Progenitor cell of endocrine pancreas (in vitro differentiated cells): ENCODE measurements around the gene HS3ST3A1. TPM values are rescaled to one million over a fixed set of nuclear protein-coding genes. Genes with fewer than 3 reads are reported as not detected.

Source experiments
- DNase-seq: peaks from one replicate; pipeline ENCODE4 v3.0.0; 2021; ENCODE audit warnings: low spot score; ENCODE audit not compliant: unreplicated experiment
- H3K27ac Mint-ChIP-seq: 2 replicates; pipeline ENCODE4 v1.8.0; 2021; ENCODE audit warnings: mild to moderate bottlenecking, moderate library complexity, mixed read lengths
- H3K27me3 Mint-ChIP-seq: 2 replicates; pipeline ENCODE4 v1.8.0; 2021; ENCODE audit warnings: mixed read lengths
- H3K36me3 Mint-ChIP-seq: 2 replicates; pipeline ENCODE4 v1.8.0; 2022; ENCODE audit warnings: mixed read lengths; ENCODE audit not compliant: insufficient read depth
- H3K4me1 Mint-ChIP-seq: 2 replicates; pipeline ENCODE4 v1.8.0; 2021; ENCODE audit warnings: low read depth, mixed read lengths
- H3K4me3 Mint-ChIP-seq: 2 replicates; pipeline ENCODE4 v1.8.0; 2021; ENCODE audit warnings: low read depth, mild to moderate bottlenecking, moderate library complexity, mixed read lengths
- H3K9me3 Mint-ChIP-seq: 2 replicates; pipeline ENCODE4 v1.8.0; 2021; ENCODE audit warnings: low read depth, mixed read lengths
- CTCF ChIP-seq: fragments of 200-600 bp; sonication (generic); IDR thresholded peaks from one replicate; pipeline ENCODE4 v1.5.0; 2021; ENCODE audit warnings: antibody characterized with exemption, mild to moderate bottlenecking; ENCODE audit not compliant: unreplicated experiment
- total RNA-seq: library from RNA; stranded (reverse); gene quantifications from 2 replicates; pipeline ENCODE4 v1.2.1, GENCODE V29; 2021

The HS3ST3A1 gene
- total RNA-seq, 1 donor from 2014 or later = 8.8 TPM

GRCh38 chr17:13599168-13599577 lies 2.6 kb downstream of the HS3ST3A1 start:
- H3K4me3 Mint-ChIP-seq = peak overlapping the region; percentile 77
- no peaks in the 10 kb centered on the region for H3K36me3 Mint-ChIP-seq
- H3K27ac Mint-ChIP-seq = peak overlapping the region; percentile 95
- TF ChIP-seq CTCF = no peak
- peaks cover 4% of the 10 kb centered on the region for H3K27me3 Mint-ChIP-seq
- H3K4me1 Mint-ChIP-seq = peaks cover 36% of the 10 kb centered on the region
- no peak for DNase-seq
- H3K9me3 Mint-ChIP-seq = no peaks in the 10 kb centered on the region

DNA sequence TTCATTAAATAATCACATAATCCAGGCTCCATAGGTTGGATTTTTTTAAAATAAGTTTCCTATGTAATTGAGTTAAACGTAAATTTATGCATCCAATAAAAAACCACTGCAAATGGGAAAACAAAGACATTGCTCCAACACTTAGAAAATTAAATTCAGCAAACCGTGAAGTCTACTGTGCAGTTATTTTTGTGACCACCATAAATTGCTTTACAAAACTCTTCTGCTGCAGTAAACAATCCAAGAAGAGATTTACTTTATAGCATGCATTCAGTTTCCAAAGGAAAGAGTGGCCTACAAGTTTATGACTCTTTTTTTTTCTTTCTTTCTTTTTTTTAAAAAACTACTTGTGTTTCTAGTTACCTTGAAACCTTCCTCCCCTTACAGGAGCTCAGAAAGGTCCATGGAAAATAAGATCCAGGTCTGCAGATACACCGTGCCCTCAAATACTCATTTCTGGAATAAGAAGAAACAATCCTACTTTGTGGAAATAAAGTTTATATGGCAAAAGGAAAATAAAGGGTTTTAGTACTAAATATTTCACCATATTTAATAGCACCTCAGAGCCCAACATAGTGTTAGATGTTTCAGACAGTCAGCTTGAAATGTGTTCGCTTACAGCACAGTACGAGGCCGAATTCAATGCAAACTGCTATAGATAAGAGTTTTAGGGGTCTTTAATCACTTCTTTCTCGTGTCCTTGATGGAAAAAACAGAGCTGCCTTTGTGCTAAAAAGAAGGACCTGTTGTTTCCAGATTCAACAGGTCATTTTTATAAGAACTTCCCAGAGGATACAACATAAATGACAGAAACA lies 3.2 kb downstream of the HS3ST3A1 start:
- Mint-ChIP-seq H3K27ac (peak overlapping the region; percentile 95), H3K4me1 (peaks cover 40% of the 10 kb centered on the region), H3K27me3 (peaks cover 4% of the 10 kb centered on the region), H3K4me3 (peak overlapping the region; percentile 77), H3K9me3 (no peaks in the 10 kb centered on the region), H3K36me3 (no peaks in the 10 kb centered on the region)
- no peak for TF ChIP-seq CTCF
- DNase-seq = no peak

DNA sequence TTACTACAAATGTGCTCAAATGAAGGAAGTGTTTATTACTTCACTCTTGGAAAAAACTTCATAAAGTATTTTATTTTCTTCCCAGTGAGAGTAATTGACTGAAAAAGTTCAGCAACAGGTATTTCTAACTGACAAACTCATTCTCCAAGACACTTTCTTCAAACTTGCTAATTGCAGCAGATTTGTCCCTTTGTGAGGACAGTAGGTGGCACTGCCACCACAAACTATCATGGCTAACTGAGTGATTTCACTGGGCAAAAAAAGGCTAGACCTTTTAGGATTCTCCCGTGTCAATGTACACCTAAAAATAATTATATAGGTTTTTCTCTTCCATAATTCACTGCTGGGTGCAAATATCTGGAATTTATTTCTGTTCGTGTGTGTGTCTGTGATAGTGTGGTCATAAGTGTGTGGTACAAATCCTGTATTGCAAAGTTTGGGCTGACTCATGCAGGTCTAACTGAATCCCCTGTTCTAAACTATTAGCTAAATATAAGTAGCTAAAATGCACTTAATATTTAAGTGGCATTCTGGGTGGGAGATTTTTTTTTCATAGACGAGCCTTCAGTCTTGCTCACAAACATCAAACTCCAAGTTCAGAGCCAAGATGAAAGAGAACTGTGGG lies 3.9 kb downstream of the HS3ST3A1 start:
- no peaks in the 10 kb centered on the region for H3K9me3 Mint-ChIP-seq
- TF ChIP-seq CTCF = peak; percentile 70
- peaks cover 45% of the 10 kb centered on the region for H3K4me1 Mint-ChIP-seq
- peaks cover 5% of the 10 kb centered on the region for H3K27me3 Mint-ChIP-seq
- no peak overlapping the region for H3K27ac Mint-ChIP-seq
- H3K36me3 Mint-ChIP-seq = no peaks in the 10 kb centered on the region
- DNase-seq = no peak
- H3K4me3 Mint-ChIP-seq = peak overlapping the region; percentile 77

GRCh38 chr17:13596241-13596923 lies 5.3 kb downstream of the HS3ST3A1 start:
- DNase-seq = no peak
- no peak for TF ChIP-seq CTCF
- Mint-ChIP-seq H3K36me3 (no peaks in the 10 kb centered on the region), H3K4me1 (peaks cover 49% of the 10 kb centered on the region), H3K4me3 (no peak overlapping the region), H3K27me3 (peaks cover 5% of the 10 kb centered on the region), H3K27ac (no peak overlapping the region), H3K9me3 (no peaks in the 10 kb centered on the region)

- Mint-ChIP-seq H3K4me3 (no peak overlapping the region), H3K9me3 (no peaks in the 10 kb centered on the region), H3K36me3 (no peaks in the 10 kb centered on the region), H3K27me3 (peaks cover 5% of the 10 kb centered on the region), H3K27ac (no peak overlapping the region), H3K4me1 (peaks cover 54% of the 10 kb centered on the region)
- DNase-seq = no peak
- no peak for TF ChIP-seq CTCF
Observed at GRCh38 chr17:13595599-13595899, 6.2 kb downstream of the HS3ST3A1 start.
